Fibroblast of lung (primary cell): ENCODE data around the gene EPN3. TPM values are rescaled to one million over a fixed set of nuclear protein-coding genes. Genes with fewer than 3 reads are reported as not detected.

Experiments
- DNase-seq, 2 donors: peaks; one replicate each; pipeline versions ENCODE4 v3.0.0 to v3.0.0-alpha.2; 2010; ENCODE audit warnings: low read depth in 2 of 2
- H2AFZ ChIP-seq: 2 replicates; pipeline ENCODE4 v1.5.1; 2012; ENCODE audit warnings: low read length, control low read depth, inconsistent platforms
- H3K27ac ChIP-seq: 2 replicates; pipeline ENCODE4 v1.5.1; 2011; ENCODE audit warnings: low read length, control low read depth; ENCODE audit not compliant: insufficient read depth
- H3K27me3 ChIP-seq: 2 replicates; pipeline ENCODE4 v1.5.1; 2011; ENCODE audit warnings: mild to moderate bottlenecking, low read length; ENCODE audit not compliant: control insufficient read depth, insufficient read depth
- H3K36me3 ChIP-seq: 2 replicates; pipeline ENCODE4 v1.5.1; 2011; ENCODE audit warnings: low read length; ENCODE audit not compliant: control insufficient read depth, insufficient read depth
- H3K4me1 ChIP-seq: 2 replicates; pipeline ENCODE4 v1.5.1; 2011; ENCODE audit warnings: low read length; ENCODE audit not compliant: control insufficient read depth, insufficient read depth; ENCODE audit errors: extremely low read depth
- H3K4me2 ChIP-seq: 2 replicates; pipeline ENCODE4 v1.5.1; 2011; ENCODE audit warnings: low read length, control low read depth; ENCODE audit not compliant: insufficient read depth; ENCODE audit errors: extremely low read depth
- H3K4me3 ChIP-seq, 4 experiments: fragments of 200-600 bp in 1 of 4; sonication (generic) in 1 of 4; replicated peaks in 1 of 4; 2 replicates each; pipeline ENCODE4 v1.5.1; 2011 to 2016; ENCODE audit warnings: low read length in 4 of 4, low read depth in 3 of 4, mild to moderate bottlenecking in 3 of 4, control low read depth in 2 of 4, inconsistent platforms in 1 of 4, mixed read lengths in 1 of 4; ENCODE audit not compliant: insufficient read depth in 1 of 4; ENCODE audit errors: control extremely low read depth in 1 of 4
- H3K79me2 ChIP-seq: 2 replicates; pipeline ENCODE4 v1.5.1; 2012; ENCODE audit warnings: mild to moderate bottlenecking, low read length, inconsistent platforms; ENCODE audit not compliant: control insufficient read depth, insufficient read depth
- H3K9ac ChIP-seq: 2 replicates; pipeline ENCODE4 v1.5.1; 2011; ENCODE audit warnings: mild to moderate bottlenecking, low read length, control low read depth; ENCODE audit not compliant: insufficient read depth
- H3K9me3 ChIP-seq: 2 replicates; pipeline ENCODE4 v1.5.1; 2012; ENCODE audit warnings: low read depth, low read length; ENCODE audit not compliant: control insufficient read depth, insufficient read depth
- H4K20me1 ChIP-seq: 2 replicates; pipeline ENCODE4 v1.5.1; 2011; ENCODE audit warnings: low read length; ENCODE audit not compliant: control insufficient read depth, insufficient read depth; ENCODE audit errors: extremely low read depth
- EZH2 ChIP-seq: IDR thresholded peaks from 2 replicates; pipeline ENCODE4 v1.5.1; 2012; ENCODE audit warnings: low read length, control low read depth, mild to moderate bottlenecking; ENCODE audit errors: missing control alignments
- polyA plus RNA-seq, 2 donors: library from polyadenylated mRNA; depleted of rRNA in 1 of 2; stranded (reverse) in 1 of 2; unstranded in 1 of 2; fragments of >200 nt; gene quantifications; 2 replicates each; pipeline ENCODE4 v1.2.1, GENCODE V29; 2011 to 2012; ENCODE audit warnings: missing spikeins in 1 of 2
- total RNA-seq: library from RNA; depleted of rRNA; stranded (reverse); fragments of >200 nt; gene quantifications from 2 replicates; pipeline ENCODE4 v1.2.1, GENCODE V29; 2014
- TF ChIP-seq, protein P1 (sequence below), 2 donors: IDR thresholded peaks in 1 of 2; conservative IDR thresholded peaks in 1 of 2; 1 replicate in 1 of 2; 2 replicates in 1 of 2; pipeline ENCODE4 v1.5.1; 2011 to 2012; ENCODE audit warnings: low read length in 2 of 2, control low read depth in 1 of 2, inconsistent platforms in 1 of 2, low read depth in 1 of 2, mild to moderate bottlenecking in 1 of 2

Gene EPN3
- total and polyA plus RNA-seq, 2 donors (not counting 1 experiment from before 2014, with no cell fraction given): not detected

DNA sequence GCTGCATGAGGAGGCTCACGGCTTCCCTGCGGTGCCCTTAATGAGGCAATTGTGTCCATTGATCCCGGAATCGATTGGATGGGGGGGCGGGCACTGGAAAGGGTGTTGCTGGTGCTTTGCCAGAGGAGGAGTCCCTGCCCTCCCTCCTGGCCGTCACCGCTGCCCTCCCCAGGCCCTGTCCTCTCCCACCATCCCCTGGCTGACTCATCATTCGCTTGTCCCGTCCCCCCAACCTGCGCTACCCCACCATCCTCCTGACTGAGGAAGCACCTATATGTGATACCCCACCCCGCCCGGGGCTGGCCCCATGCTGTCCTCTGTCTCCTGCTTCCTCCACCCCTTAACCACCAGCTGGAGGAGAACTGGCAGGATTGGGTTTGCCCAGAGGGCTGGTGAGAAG, 48.8 kb downstream of the EPN3 start:
- Histone ChIP-seq H3K27me3 (peaks cover 7% of the 10 kb centered on the region), H3K9ac (no peak overlapping the region), H2AFZ (no peak overlapping the region), H4K20me1 (no peaks in the 10 kb centered on the region), H3K36me3 (no peaks in the 10 kb centered on the region), H3K79me2 (no peaks in the 10 kb centered on the region), H3K4me2 (no peak overlapping the region), H3K9me3 (no peaks in the 10 kb centered on the region), H3K27ac (no peak overlapping the region), H3K4me1 (no peaks in the 10 kb centered on the region), H3K4me3 (no peak overlapping the region)
- no peak for TF ChIP-seq EZH2
- TF ChIP-seq, protein P1, sequence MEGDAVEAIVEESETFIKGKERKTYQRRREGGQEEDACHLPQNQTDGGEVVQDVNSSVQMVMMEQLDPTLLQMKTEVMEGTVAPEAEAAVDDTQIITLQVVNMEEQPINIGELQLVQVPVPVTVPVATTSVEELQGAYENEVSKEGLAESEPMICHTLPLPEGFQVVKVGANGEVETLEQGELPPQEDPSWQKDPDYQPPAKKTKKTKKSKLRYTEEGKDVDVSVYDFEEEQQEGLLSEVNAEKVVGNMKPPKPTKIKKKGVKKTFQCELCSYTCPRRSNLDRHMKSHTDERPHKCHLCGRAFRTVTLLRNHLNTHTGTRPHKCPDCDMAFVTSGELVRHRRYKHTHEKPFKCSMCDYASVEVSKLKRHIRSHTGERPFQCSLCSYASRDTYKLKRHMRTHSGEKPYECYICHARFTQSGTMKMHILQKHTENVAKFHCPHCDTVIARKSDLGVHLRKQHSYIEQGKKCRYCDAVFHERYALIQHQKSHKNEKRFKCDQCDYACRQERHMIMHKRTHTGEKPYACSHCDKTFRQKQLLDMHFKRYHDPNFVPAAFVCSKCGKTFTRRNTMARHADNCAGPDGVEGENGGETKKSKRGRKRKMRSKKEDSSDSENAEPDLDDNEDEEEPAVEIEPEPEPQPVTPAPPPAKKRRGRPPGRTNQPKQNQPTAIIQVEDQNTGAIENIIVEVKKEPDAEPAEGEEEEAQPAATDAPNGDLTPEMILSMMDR (conservative IDR thresholded peaks at IDR 0.05 in 1 of 2, IDR thresholded peaks at IDR 0.05 in 1 of 2; ENCODE audit: low read depth in 1 of 2, low read length in 2 of 2): no peak
- DNase-seq: no peak

DNA sequence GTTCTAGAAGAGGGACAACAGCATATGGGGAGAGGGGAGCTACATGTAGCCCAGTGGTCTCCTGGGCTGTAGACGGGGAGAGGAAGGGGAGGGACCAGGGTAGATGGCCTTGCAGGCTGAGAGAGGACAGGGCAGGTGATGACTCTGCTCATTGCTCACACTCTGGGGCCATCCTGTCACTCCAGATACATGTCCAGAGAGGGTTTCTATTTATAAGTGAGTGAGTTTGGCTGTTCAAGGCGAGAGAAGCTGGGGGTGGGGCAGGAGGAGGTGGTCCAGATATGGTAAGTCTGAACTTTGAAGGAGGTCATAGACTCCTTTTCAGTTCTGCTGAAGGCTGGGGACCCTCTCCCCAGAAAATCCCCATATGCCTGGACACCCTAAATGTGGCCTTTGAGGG, 50.2 kb downstream of the EPN3 start:
- H3K27me3 ChIP-seq: peaks cover 7% of the 10 kb centered on the region
- no peak overlapping the region for H3K4me2 ChIP-seq
- H4K20me1 ChIP-seq: no peaks in the 10 kb centered on the region

DNA sequence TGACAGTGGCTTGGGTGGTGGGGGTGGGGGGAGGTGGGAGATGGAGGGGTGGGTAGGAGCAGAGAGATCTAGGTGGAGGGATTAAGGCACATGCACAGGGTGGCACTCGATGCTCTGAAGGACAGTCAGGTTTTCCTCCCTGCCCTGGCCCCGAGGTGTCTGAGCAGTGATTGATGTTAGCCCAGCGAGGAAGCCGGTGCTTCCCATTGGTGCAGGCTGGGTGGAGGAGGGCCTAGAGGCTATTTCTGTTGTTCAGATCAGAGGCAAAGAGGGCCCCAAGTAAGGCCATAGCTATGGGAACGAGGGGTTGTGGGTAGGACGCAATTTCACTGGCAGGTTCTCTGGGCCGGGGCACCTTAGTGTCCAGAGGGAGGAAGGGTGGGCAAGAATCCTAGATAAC, 51.1 kb downstream of the EPN3 start:
- Histone ChIP-seq H2AFZ (no peak overlapping the region), H4K20me1 (no peaks in the 10 kb centered on the region), H3K4me2 (no peak overlapping the region), H3K79me2 (no peaks in the 10 kb centered on the region), H3K4me1 (no peaks in the 10 kb centered on the region), H3K4me3 (no peak overlapping the region), H3K27ac (no peak overlapping the region), H3K9me3 (no peaks in the 10 kb centered on the region), H3K27me3 (peaks cover 7% of the 10 kb centered on the region), H3K36me3 (no peaks in the 10 kb centered on the region), H3K9ac (no peak overlapping the region)
- TF ChIP-seq, protein P1 (conservative IDR thresholded peaks at IDR 0.05 in 1 of 2, IDR thresholded peaks at IDR 0.05 in 1 of 2; ENCODE audit: low read depth in 1 of 2, low read length in 2 of 2): no peak
- TF ChIP-seq EZH2: no peak
- DNase-seq: no peak

More for the DNA sequence above, 50.2 kb downstream of the EPN3 start:
- no peak overlapping the region for H3K4me3 ChIP-seq
- TF ChIP-seq, protein P1 (conservative IDR thresholded peaks at IDR 0.05 in 1 of 2, IDR thresholded peaks at IDR 0.05 in 1 of 2; ENCODE audit: low read depth in 1 of 2, low read length in 2 of 2): no peak
- no peak for TF ChIP-seq EZH2
- H3K9ac ChIP-seq: no peak overlapping the region
- H3K79me2 ChIP-seq: no peaks in the 10 kb centered on the region
- no peaks in the 10 kb centered on the region for H3K9me3 ChIP-seq
- no peak overlapping the region for H2AFZ ChIP-seq
- no peak overlapping the region for H3K27ac ChIP-seq
- H3K4me1 ChIP-seq: no peaks in the 10 kb centered on the region
- no peak for DNase-seq
- no peaks in the 10 kb centered on the region for H3K36me3 ChIP-seq
